CD14-positive monocyte (primary cell): ENCODE results near the gene BLMH. TPM values are rescaled to one million over a fixed set of nuclear protein-coding genes. Genes with fewer than 3 reads are reported as not detected.

Experiments used
- DNase-seq, 3 donors: peaks; one replicate each; pipeline ENCODE4 v3.0.0-alpha.2; 2011 to 2022
- H2AFZ ChIP-seq: 2 replicates; pipeline ENCODE4 v1.6.0; 2012; ENCODE audit warnings: mild to moderate bottlenecking, low read depth, low read length, inconsistent platforms; ENCODE audit not compliant: insufficient read depth, poor library complexity, severe bottlenecking
- H3K27ac ChIP-seq, 2 donors: 1 replicate in 1 of 2; 2 replicates in 1 of 2; pipeline ENCODE4 v1.5.1; 2012 to 2013; ENCODE audit warnings: low read length in 2 of 2, control low read depth in 1 of 2, inconsistent platforms in 1 of 2, low read depth in 1 of 2, mild to moderate bottlenecking in 1 of 2
- H3K27me3 ChIP-seq, 2 donors: one replicate each; pipeline versions ENCODE4 v1.6.0 to v1.6.1; 2011 to 2013; ENCODE audit warnings: low read length in 2 of 2; ENCODE audit not compliant: control insufficient read depth in 2 of 2, insufficient read depth in 2 of 2
- H3K36me3 ChIP-seq, 2 donors: replicated peaks in 1 of 2; 1 replicate in 1 of 2; 2 replicates in 1 of 2; pipeline versions ENCODE4 v1.5.1 to v1.6.1; 2012 to 2013; ENCODE audit warnings: low read length in 2 of 2, control low read depth in 1 of 2, inconsistent platforms in 1 of 2, mild to moderate bottlenecking in 1 of 2; ENCODE audit not compliant: insufficient read depth in 2 of 2, control insufficient read depth in 1 of 2
- H3K4me1 ChIP-seq, 2 donors: 1 replicate in 1 of 2; 2 replicates in 1 of 2; pipeline versions ENCODE4 v1.5.1 to v1.6.1; 2012 to 2013; ENCODE audit warnings: low read length in 2 of 2, control low read depth in 1 of 2, inconsistent platforms in 1 of 2, mild to moderate bottlenecking in 1 of 2, moderate library complexity in 1 of 2; ENCODE audit not compliant: insufficient read depth in 2 of 2, control insufficient read depth in 1 of 2
- H3K4me2 ChIP-seq: replicated peaks from 2 replicates; pipeline ENCODE3; 2012; ENCODE audit warnings: low read length, moderate library complexity, mild to moderate bottlenecking; ENCODE audit not compliant: poor library complexity, severe bottlenecking; ENCODE audit errors: extremely low read depth
- H3K4me3 ChIP-seq, 3 experiments: fragments of 200-600 bp in 1 of 3; sonication (generic) in 1 of 3; replicated peaks in 1 of 3; 1 replicate in 2 of 3; 2 replicates in 1 of 3; pipeline ENCODE4 v1.5.1; 2011 to 2013; ENCODE audit warnings: low read length in 3 of 3, mild to moderate bottlenecking in 3 of 3, control low read depth in 2 of 3, low read depth in 2 of 3, inconsistent platforms in 1 of 3, moderate library complexity in 1 of 3
- H3K79me2 ChIP-seq: 2 replicates; pipeline ENCODE4 v1.6.0; 2012; ENCODE audit warnings: mild to moderate bottlenecking, control low read depth, inconsistent platforms, low read length, moderate library complexity; ENCODE audit not compliant: insufficient read depth
- H3K9ac ChIP-seq: 2 replicates; pipeline ENCODE4 v1.6.0; 2017; ENCODE audit warnings: low read length, mild to moderate bottlenecking; ENCODE audit not compliant: insufficient read depth, poor library complexity, severe bottlenecking
- H3K9me3 ChIP-seq, 2 donors: replicated peaks in 1 of 2; 1 replicate in 1 of 2; 2 replicates in 1 of 2; pipeline versions ENCODE4 v1.5.1 to v1.6.1; 2012 to 2013; ENCODE audit warnings: low read length in 2 of 2, control low read depth in 1 of 2; ENCODE audit not compliant: control insufficient read depth in 1 of 2, insufficient read depth in 1 of 2
- H4K20me1 ChIP-seq: 2 replicates; pipeline ENCODE4 v1.6.0; 2012; ENCODE audit warnings: mild to moderate bottlenecking, low read length, control low read depth, moderate library complexity; ENCODE audit not compliant: insufficient read depth
- H3K27ac Mint-ChIP-seq, 7 donors: one replicate each; pipeline ENCODE4 v1.8.0; 2020; ENCODE audit warnings: mild to moderate bottlenecking in 7 of 7, mixed read lengths in 7 of 7, moderate library complexity in 6 of 7, inconsistent platforms in 2 of 7
- H3K27me3 Mint-ChIP-seq, 3 donors: one replicate each; pipeline ENCODE4 v1.8.0; 2021 to 2022; ENCODE audit warnings: low read depth in 3 of 3, mild to moderate bottlenecking in 3 of 3, mixed read lengths in 3 of 3, moderate library complexity in 3 of 3, inconsistent platforms in 1 of 3
- H3K36me3 Mint-ChIP-seq, 2 donors: one replicate each; pipeline ENCODE4 v1.8.0; 2020; ENCODE audit warnings: mixed read lengths in 2 of 2, inconsistent platforms in 1 of 2, mild to moderate bottlenecking in 1 of 2
- H3K4me1 Mint-ChIP-seq: one replicate; pipeline ENCODE4 v1.8.0; 2020; ENCODE audit warnings: mild to moderate bottlenecking, mixed read lengths
- H3K4me3 Mint-ChIP-seq, 2 donors: one replicate each; pipeline ENCODE4 v1.8.0; 2020; ENCODE audit warnings: mild to moderate bottlenecking in 2 of 2, mixed read lengths in 2 of 2, moderate library complexity in 1 of 2
- H3K9me3 Mint-ChIP-seq, 7 donors: one replicate each; pipeline ENCODE4 v1.8.0; 2020 to 2022; ENCODE audit warnings: mixed read lengths in 7 of 7, mild to moderate bottlenecking in 6 of 7, moderate library complexity in 6 of 7, inconsistent platforms in 2 of 7
- CTCF ChIP-seq: fragments of 200-600 bp; IDR thresholded peaks from one replicate; pipeline ENCODE4 v1.8.0; 2022; ENCODE audit warnings: antibody characterized with exemption, mild to moderate bottlenecking
- WGBS: methylation state at CpG from one replicate; pipeline ENCODE4 v1.1.5; 2013; ENCODE audit warnings: missing lambda C conversion rate; ENCODE audit not compliant: insufficient coverage; 5-methylcytosine and 5-hydroxymethylcytosine counted together
- intact Hi-C, 2 donors: fragments of 100-400 bp; cut with micrococcal nuclease; formaldehyde crosslinking; loops; one replicate each; pipeline versions ENCODE4 v1.15.0 to v1.15.1; 2023
- polyA plus RNA-seq, 3 donors: library from polyadenylated mRNA; depleted of rRNA in 1 of 3; unstranded in 2 of 3; stranded (reverse) in 1 of 3; fragments of 300-500 nt in 2 of 3; fragments of >200 nt in 1 of 3; fragmentation: Illumina TruSeq in 2 of 3; gene quantifications; 1 replicate in 2 of 3; 2 replicates in 1 of 3; pipeline ENCODE4 v1.2.3, GENCODE V29; 2012 to 2021

Gene BLMH
- polyA plus RNA-seq, 3 donors, result 6.6 to 10.8 (median 10.4) TPM

GRCh38 chr17:30221346-30221745, 70.4 kb downstream of the BLMH start:
- Mint-ChIP-seq H3K27ac (no peak overlapping the region), H3K4me1 (no peaks in the 10 kb centered on the region), H3K4me3 (no peak overlapping the region), H3K9me3 (peaks cover 0 to 1% (median 0%) of the 10 kb centered on the region in 7 donors), H3K36me3 (no peaks in the 10 kb centered on the region), H3K27me3 (peaks cover 5 to 10% (median 9%) of the 10 kb centered on the region in 3 donors)
- Histone ChIP-seq H3K27ac (no peak overlapping the region), H4K20me1 (no peaks in the 10 kb centered on the region), H3K4me3 (no peak overlapping the region), H3K9ac (no peak overlapping the region), H3K79me2 (no peaks in the 10 kb centered on the region), H3K9me3 (no peaks in the 10 kb centered on the region), H3K4me1 (no peaks in the 10 kb centered on the region), H3K4me2 (no peak overlapping the region), H2AFZ (no peak overlapping the region), H3K27me3 (no peaks in the 10 kb centered on the region), H3K36me3 (no peaks in the 10 kb centered on the region)
- intact Hi-C loops, result no loop called here
- DNase-seq, result no peak
- TF ChIP-seq CTCF, result no peak
- WGBS, result 100% methylated on average over 4 of the region's 10 CpGs

- no peak overlapping the region for H3K27ac Mint-ChIP-seq
- intact Hi-C loops, result no loop called here
- Histone ChIP-seq H3K4me1 (no peaks in the 10 kb centered on the region), H3K36me3 (no peaks in the 10 kb centered on the region), H3K4me3 (no peak overlapping the region), H4K20me1 (no peaks in the 10 kb centered on the region), H3K4me2 (no peak overlapping the region), H3K79me2 (no peaks in the 10 kb centered on the region), H3K27ac (no peak overlapping the region), H2AFZ (no peak overlapping the region), H3K9ac (no peak overlapping the region), H3K9me3 (no peaks in the 10 kb centered on the region), H3K27me3 (no peaks in the 10 kb centered on the region)
- TF ChIP-seq CTCF, result no peak
- H3K9me3 Mint-ChIP-seq, result peaks cover 0 to 1% (median 0%) of the 10 kb centered on the region in 7 donors
- peaks cover 4 to 10% (median 5%) of the 10 kb centered on the region in 3 donors for H3K27me3 Mint-ChIP-seq
- no peaks in the 10 kb centered on the region for H3K36me3 Mint-ChIP-seq
- no peak overlapping the region for H3K4me3 Mint-ChIP-seq
- WGBS, result 100% methylated on average over 3 of the region's 5 CpGs
- H3K4me1 Mint-ChIP-seq, result no peaks in the 10 kb centered on the region
- DNase-seq, result no peak
Observed at GRCh38 chr17:30220414-30220813, 71.3 kb downstream of the BLMH start.
